Hematopoietic multipotent progenitor cell treated with erythropoietin and hydrocortisone succinate and interleukin-3 and kit ligand, for 17 days (in vitro differentiated cells): ENCODE data around the gene DPP6.

Experiments
- DNase-seq: peaks from one replicate; pipeline ENCODE4 v3.0.0-alpha.2; 2015; ENCODE audit warnings: low spot score

The DPP6 gene

GRCh38 chr7:154709840-154710520, 657.8 kb downstream of the DPP6 start:
- no peak for DNase-seq

DNA sequence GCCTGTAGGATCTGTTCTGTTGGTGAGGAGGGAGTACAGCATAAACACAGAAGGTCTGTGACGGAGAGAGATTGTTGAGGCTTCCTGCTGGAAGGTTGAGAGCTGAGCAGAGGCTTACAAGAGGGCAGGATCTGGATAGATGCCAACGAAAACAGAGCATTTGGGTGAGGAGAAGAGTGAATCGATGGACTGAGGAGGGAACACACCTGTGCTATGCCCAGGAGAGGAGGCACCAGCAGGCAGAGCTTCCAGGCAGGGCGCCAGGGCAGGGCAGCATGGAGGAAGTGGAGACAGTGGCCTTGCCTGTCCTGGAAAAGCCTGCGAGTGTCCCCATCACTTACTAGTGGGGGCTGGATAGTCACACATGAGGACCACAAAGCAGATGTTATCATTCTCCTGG, 667.8 kb downstream of the DPP6 start:
- no peak for DNase-seq

DNA sequence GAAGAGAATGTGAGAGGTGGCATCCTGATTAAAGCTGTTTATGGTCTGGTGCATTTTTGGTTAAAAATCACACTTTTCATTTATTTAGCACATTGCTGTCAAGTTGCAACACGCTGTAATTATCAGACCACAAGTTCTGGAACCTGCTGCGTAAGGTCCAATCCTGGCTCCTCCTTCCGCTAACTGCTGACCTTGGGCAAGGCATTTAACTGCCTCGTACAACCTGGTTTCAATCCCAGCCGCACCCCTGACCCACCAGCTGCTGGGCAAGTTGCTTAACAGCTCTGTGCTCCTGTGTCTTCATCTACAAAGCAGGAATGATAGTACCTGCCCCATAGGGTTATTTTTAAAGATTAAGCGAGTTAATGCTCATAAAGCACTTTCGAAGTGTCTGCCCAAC, 668.9 kb downstream of the DPP6 start:
- no peak for DNase-seq

DNA sequence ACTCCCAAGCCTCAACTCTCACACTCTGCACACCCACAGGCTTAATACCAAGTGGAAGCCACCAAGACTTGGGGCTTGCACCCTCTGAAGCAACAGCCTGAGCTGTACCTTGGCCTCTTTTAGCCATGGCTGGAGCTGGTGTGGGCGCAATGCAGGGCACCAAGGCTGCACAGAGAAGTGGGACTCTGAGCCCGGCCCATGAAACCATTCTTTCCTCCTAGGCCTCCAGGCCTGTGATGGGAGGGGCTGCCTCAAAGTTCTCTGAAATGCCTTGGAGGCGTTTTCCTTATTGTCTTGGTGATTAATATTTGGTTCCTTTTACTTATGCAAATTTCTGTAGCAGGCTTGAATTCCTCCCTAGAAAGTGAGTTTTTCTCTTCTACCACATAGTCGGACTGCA, 674.2 kb downstream of the DPP6 start:
- DNase-seq: no peak

DNA sequence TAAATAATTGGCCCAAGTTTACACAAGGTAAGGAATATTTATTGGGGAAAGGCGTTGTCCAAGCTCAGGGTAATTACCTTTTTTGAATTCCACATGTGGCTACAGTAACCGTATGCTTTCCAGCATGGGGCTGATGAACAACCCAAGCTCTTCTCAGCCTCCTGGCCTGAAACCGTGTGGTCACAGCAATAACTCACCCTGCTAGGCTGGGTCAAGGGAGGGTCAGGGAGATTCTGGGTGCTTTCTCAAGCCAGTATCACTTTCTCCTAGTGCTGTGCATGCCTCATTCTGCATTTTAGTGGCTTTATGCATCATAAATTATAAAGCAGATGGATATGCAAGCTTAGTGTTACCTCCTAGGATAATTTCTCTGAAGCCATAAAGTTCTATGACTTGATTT, 676.9 kb downstream of the DPP6 start:
- DNase-seq: no peak

GRCh38 chr7:154735766-154736165, 683.6 kb downstream of the DPP6 start:
- DNase-seq: no peak

DNA sequence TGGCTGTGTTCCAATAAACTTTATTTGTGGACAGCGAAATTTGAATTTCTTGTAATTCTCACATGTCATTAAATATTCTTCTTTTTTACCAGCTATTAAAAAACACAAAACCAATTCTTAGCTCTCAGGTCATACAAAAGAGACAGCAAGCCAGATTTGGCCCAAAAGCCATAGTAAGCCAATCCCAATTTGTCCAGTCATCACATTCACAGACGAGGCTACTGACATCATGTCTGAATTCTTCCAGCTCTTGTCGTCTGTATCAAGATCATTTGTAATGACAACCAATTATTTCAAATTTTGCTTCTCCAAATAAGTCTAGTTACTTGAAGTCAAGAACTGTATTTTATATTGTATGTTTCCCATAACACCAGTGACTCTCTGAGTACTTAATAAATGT, 684.2 kb downstream of the DPP6 start:
- DNase-seq: no peak

GRCh38 chr7:154738216-154738615, 686.0 kb downstream of the DPP6 start:
- DNase-seq: no peak

- no peak for DNase-seq
Observed at GRCh38 chr7:154741131-154741530, 688.9 kb downstream of the DPP6 start.

DNA sequence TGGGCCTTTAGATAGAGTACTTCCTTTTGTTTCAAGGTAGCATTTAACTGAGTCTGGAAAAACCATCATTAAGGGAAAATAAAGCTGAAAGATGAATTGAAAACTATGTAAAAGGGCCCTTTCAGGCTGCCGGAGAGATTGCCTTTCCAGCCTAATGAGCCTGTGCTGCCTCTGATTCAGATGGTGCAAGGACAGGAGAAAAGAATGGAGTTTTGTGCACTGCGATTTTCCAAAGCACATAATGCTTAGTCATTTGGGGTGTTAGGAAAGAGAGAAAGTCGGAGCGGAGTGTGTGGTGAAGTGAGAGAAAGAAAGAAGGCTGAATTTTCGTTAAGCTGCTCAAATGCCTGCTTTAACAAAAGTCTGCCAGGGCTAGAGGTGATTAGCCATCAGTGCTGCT, 691.0 kb downstream of the DPP6 start:
- no peak for DNase-seq

DNA sequence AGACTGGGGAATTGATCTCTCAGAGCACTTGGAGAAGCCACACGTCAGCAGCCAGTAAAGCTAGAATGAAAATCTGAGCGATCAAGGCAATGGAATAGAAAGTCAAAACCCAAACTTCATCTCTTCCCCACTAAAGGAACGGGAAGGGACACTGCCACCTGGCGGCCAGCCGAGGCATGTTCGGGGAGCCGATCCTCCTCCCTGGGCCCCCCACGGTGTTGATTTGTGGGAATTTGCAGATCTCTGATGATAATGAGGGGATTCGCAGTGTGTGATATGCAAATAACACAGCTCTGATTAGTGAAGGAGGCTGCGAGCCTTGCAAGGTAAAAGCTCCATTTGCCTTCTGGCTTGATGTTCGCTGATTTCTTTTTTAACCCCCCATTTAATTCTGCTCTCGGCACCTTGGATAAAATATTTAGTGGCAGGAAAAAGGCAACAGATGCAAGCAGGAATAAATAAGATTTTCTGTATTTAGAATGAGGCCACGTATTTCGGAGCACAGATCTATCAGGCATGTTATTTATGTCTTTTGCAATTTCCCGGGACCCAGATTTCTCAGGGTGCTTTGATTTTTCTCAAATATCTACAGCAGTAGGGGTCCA, 692.2 kb downstream of the DPP6 start:
- no peak for DNase-seq

DNA sequence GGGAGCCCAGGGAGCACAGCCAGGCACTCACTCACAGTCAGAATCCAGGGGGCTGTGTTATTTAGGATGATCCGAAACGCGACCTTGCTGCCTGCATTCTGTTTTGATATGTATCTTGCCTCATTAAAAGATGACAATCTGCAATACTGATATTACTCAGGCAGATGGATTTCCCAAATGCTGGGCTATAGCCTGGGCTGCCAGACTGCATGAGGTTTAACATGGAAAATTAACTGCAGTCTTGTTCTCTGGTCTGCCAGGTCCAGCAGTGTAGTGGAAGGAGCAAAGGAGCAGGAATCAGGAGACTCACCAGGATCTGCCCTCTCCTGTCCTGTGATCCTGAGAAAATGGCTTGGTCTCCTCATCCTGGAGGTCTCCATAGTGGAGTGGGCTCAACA, 692.7 kb downstream of the DPP6 start:
- no peak for DNase-seq

DNA sequence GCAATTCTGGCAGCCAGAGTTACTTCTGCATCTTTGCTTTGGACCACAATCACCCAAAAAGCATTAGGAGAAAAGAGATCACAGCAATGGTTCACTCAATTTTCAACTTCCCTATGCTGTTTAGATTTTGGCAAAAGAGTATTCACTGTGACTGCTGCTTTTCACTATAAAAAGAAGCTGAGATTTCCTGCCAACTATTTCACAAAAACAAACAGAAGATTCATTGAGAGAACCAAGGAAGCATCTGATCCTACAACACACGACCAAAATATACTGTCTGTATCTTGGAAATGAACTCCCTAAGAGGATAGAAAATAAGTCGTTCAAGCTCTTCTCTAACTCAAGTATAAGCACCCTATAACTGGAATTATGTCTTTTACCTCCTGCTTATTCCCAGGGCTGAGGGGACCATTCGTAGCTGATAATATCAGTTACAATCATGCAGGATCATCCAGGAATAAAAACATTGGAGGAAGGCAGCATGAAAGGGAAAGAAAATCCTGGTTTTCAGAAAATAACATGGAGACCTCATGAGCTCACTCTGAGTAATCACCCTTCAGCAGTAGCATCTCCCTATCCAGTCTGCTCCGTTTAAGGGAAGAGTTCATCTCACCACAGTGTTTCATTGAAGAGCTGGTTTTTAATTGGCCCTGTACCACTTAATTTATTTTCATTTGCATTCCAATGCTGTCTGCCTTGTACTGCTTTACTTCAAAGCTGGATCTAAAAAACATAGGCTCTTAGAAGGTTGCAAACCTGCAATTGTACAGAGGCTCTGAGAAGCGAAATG, 694.6 kb downstream of the DPP6 start:
- no peak for DNase-seq

DNA sequence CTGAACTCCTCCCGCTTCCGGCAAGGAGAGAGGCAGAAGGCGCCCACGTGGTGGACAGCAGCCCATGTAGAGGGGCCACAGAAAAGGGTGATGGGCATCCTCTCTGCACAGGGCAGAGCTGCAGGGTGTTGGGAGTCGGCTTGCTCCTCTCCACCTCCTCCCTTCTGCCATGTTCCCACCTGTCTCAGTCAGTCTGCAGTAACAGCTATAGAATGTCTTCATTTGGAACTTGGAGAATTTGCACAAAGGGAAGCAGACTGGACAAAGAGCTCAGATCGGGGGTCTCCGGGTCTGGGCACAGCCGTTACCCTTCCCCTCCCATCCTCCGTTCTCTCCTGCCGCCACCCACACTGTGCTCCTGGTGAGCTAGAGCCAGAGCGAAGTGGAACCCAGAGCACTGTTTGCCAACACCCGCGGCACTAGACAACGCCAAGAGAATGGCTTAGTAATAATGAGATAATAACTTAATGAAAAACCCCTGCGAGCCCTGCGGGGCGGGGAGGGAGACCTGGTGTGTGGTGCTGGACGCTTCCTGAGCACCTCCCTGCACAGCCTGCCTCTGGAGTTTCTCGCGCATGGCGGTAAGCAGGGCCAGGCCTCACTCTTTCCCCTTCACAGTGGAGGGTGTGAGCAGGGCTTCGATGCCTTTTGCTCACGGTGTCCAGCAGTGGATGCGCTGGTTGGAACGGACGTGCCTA, 696.0 kb downstream of the DPP6 start:
- no peak for DNase-seq

- DNase-seq: no peak
Observed at GRCh38 chr7:154750353-154750801, 698.2 kb downstream of the DPP6 start.

DNA sequence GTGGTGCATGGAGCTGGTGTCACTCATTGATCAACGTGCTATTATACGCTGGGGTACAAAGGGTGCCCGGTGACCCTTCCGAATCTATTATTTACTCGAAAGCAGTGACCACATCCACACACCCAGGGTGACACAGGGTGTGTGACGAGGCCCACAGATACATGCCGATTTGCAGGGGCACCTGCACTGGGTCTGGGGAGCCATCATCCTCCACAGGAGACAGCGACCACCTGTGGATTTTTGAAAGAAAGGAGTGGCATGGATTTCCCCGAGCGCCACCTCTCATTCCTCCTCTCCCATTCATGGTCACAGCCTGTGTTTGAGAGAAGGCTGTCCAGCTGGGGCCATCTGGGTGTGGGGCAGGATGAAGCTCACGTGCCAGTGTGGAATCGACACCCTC, 701.0 kb downstream of the DPP6 start:
- DNase-seq: no peak

GRCh38 chr7:154757756-154758155, 705.6 kb downstream of the DPP6 start:
- DNase-seq: no peak

- DNase-seq: no peak
Observed at GRCh38 chr7:154759989-154760388, 707.8 kb downstream of the DPP6 start.

- DNase-seq: no peak
Observed at GRCh38 chr7:154765118-154765517, 712.9 kb downstream of the DPP6 start.

GRCh38 chr7:154767142-154767541, 714.9 kb downstream of the DPP6 start:
- no peak for DNase-seq

GRCh38 chr7:154767821-154768415, 715.7 kb downstream of the DPP6 start:
- no peak for DNase-seq

DNA sequence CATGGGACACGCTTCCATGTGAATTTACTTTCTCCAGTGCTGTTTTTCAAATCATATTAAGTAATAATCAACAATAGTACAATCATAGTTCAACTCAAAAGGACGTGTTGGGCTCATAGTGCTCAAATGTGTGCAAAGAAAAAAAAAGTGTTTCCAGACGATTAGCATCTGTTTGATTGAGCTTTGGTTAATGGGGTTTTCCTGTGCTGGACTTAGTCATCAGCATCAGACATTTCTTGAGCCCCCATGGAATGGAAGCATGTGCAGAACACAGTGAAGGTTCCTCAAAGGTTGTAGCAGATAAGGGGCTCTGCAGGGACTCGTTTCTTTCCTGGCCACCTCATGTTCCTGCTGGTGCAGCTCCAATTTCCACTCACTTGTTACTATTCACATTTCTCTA, 716.8 kb downstream of the DPP6 start:
- DNase-seq: no peak
